Neural progenitor cell (in vitro differentiated cells): ENCODE measurements around the gene ADTRP.

Experiments used
- CTCF ChIP-seq: fragments of 200-600 bp; sonication (generic); IDR thresholded peaks from 2 replicates; pipeline ENCODE4 v1.5.1; 2017; ENCODE audit warnings: antibody characterized with exemption, mild to moderate bottlenecking
- EZH2 ChIP-seq: fragments of 200-600 bp; sonication (generic); IDR thresholded peaks from 2 replicates; pipeline ENCODE4 v1.6.1; 2017; ENCODE audit warnings: antibody characterized with exemption, mild to moderate bottlenecking, moderate library complexity

- TF ChIP-seq CTCF (no peak), EZH2 (no peak)
Observed at GRCh38 chr6:11756292-11756691, 22.3 kb downstream of the ADTRP start.
